Gastroesophageal sphincter (tissue), 3 donors: ENCODE measurements around the gene C2CD2L.

ENCODE experiments used
- EP300 ChIP-seq: sonication (generic); formaldehyde crosslinking; IDR thresholded peaks from one replicate; pipeline ENCODE4 v1.6.1; 2017; ENCODE audit warnings: antibody characterized with exemption, mild to moderate bottlenecking
- POLR2A ChIP-seq, 2 donors: fragments of 450-650 bp; IDR thresholded peaks; one replicate each; pipeline ENCODE4 v1.6.1; 2017; ENCODE audit warnings: antibody characterized with exemption in 2 of 2, mild to moderate bottlenecking in 2 of 2, moderate library complexity in 1 of 2
- POLR2AphosphoS5 ChIP-seq: sonication (generic); formaldehyde crosslinking; IDR thresholded peaks from one replicate; pipeline ENCODE4 v1.6.1; 2017; ENCODE audit warnings: antibody characterized with exemption
- TF ChIP-seq, protein P1 (sequence below), 4 experiments: fragments of 200-600 bp in 2 of 4; fragments of 450-650 bp in 2 of 4; sonication (generic) in 1 of 4; IDR thresholded peaks; one replicate each; pipeline ENCODE4 v1.5.1; 2017 to 2019; ENCODE audit warnings: antibody characterized with exemption in 4 of 4, mild to moderate bottlenecking in 2 of 4, moderate library complexity in 2 of 4

DNA sequence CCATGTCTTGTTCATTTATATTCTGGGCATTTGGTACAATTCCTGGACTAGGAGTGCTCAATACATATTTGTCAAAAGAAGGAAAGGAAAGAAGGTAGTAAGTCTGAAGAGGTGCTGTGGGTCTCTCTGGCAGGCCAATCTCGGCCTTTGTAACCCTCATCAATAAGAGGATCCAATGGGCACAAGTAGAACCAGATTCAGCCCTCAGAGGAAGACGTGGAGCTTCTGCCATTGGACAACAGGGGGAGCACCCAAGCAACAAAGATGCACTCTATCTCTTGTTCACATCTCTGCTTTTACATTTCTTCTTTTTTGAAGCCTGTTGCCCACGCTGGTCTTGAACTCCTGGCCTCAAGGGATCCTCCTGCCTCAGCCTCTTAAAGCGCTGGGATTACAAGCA is 41.8 kb upstream of the C2CD2L start:
- TF ChIP-seq EP300 (no peak), POLR2A (IDR thresholded peaks at IDR 0.05) (no peak), POLR2AphosphoS5 (no peak)
- TF ChIP-seq, protein P1, sequence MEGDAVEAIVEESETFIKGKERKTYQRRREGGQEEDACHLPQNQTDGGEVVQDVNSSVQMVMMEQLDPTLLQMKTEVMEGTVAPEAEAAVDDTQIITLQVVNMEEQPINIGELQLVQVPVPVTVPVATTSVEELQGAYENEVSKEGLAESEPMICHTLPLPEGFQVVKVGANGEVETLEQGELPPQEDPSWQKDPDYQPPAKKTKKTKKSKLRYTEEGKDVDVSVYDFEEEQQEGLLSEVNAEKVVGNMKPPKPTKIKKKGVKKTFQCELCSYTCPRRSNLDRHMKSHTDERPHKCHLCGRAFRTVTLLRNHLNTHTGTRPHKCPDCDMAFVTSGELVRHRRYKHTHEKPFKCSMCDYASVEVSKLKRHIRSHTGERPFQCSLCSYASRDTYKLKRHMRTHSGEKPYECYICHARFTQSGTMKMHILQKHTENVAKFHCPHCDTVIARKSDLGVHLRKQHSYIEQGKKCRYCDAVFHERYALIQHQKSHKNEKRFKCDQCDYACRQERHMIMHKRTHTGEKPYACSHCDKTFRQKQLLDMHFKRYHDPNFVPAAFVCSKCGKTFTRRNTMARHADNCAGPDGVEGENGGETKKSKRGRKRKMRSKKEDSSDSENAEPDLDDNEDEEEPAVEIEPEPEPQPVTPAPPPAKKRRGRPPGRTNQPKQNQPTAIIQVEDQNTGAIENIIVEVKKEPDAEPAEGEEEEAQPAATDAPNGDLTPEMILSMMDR (IDR thresholded peaks at IDR 0.05): peak in 2 of 4 experiments; percentile 4 to 36
